ENCODE measurements around the gene PAFAH1B2. TPM values are rescaled to one million over a fixed set of nuclear protein-coding genes. Genes with fewer than 3 reads are reported as not detected.
"Not testable (repeated sequence)": the region's sequence is repeated elsewhere in the genome, so short reads cannot be mapped to it uniquely, and the experiment has no call there.

The PAFAH1B2 gene
- total RNA-seq, 1 donor from 2014 or later = 72.3 TPM

- Mint-ChIP-seq H3K4me3 (ENCODE audit: low read depth) (no peak overlapping the region), H3K27ac (no peak overlapping the region), H3K36me3 (ENCODE audit: low read depth) (no peaks in the 10 kb centered on the region), H3K9me3 (no peaks in the 10 kb centered on the region), H3K4me1 (ENCODE audit: low read depth) (no peaks in the 10 kb centered on the region), H3K27me3 (ENCODE audit: low read depth) (no peaks in the 10 kb centered on the region)
- DNase-seq (ENCODE audit: low spot score) = no peak
- intact Hi-C loops (cut with micrococcal nuclease) = loop anchor here (2.0 kb wide), 1 partner anchor 375 kb away; no protein-coding TSS in a partner anchor
Measured at GRCh38 chr11:117107701-117108590, 36.1 kb upstream of the PAFAH1B2 start.

- no peaks in the 10 kb centered on the region for H3K4me1 Mint-ChIP-seq (ENCODE audit: low read depth)
- no peaks in the 10 kb centered on the region for H3K9me3 Mint-ChIP-seq
- H3K4me3 Mint-ChIP-seq (ENCODE audit: low read depth) = no peak overlapping the region
- DNase-seq (ENCODE audit: low spot score) = no peak
- no peaks in the 10 kb centered on the region for H3K36me3 Mint-ChIP-seq (ENCODE audit: low read depth)
- H3K27ac Mint-ChIP-seq = no peak overlapping the region
- H3K27me3 Mint-ChIP-seq (ENCODE audit: low read depth) = no peaks in the 10 kb centered on the region
- intact Hi-C loops (cut with micrococcal nuclease) = no loop called here
Measured at GRCh38 chr11:117110294-117110950, 33.7 kb upstream of the PAFAH1B2 start.

GRCh38 chr11:117112497-117112896, 31.6 kb upstream of the PAFAH1B2 start:
- intact Hi-C loops (cut with micrococcal nuclease); H3K27me3 Mint-ChIP-seq (ENCODE audit: low read depth); H3K4me1 Mint-ChIP-seq (ENCODE audit: low read depth); DNase-seq (ENCODE audit: low spot score); H3K4me3 Mint-ChIP-seq (ENCODE audit: low read depth); H3K36me3 Mint-ChIP-seq (ENCODE audit: low read depth); H3K9me3 Mint-ChIP-seq; H3K27ac Mint-ChIP-seq: not testable (repeated sequence)

GRCh38 chr11:117112939-117113338, 31.1 kb upstream of the PAFAH1B2 start:
- H3K27ac Mint-ChIP-seq; H3K9me3 Mint-ChIP-seq; DNase-seq (ENCODE audit: low spot score); H3K27me3 Mint-ChIP-seq (ENCODE audit: low read depth); H3K4me3 Mint-ChIP-seq (ENCODE audit: low read depth); intact Hi-C loops (cut with micrococcal nuclease); H3K4me1 Mint-ChIP-seq (ENCODE audit: low read depth); H3K36me3 Mint-ChIP-seq (ENCODE audit: low read depth): not testable (repeated sequence)

- H3K27ac Mint-ChIP-seq = no peak overlapping the region
- no peaks in the 10 kb centered on the region for H3K9me3 Mint-ChIP-seq
- H3K27me3 Mint-ChIP-seq (ENCODE audit: low read depth) = no peaks in the 10 kb centered on the region
- intact Hi-C loops (cut with micrococcal nuclease) = no loop called here
- no peaks in the 10 kb centered on the region for H3K4me1 Mint-ChIP-seq (ENCODE audit: low read depth)
- no peak overlapping the region for H3K4me3 Mint-ChIP-seq (ENCODE audit: low read depth)
- DNase-seq (ENCODE audit: low spot score) = no peak
- no peaks in the 10 kb centered on the region for H3K36me3 Mint-ChIP-seq (ENCODE audit: low read depth)
Measured at GRCh38 chr11:117117681-117118080, 26.4 kb upstream of the PAFAH1B2 start.

GRCh38 chr11:117121176-117121575, 22.9 kb upstream of the PAFAH1B2 start:
- DNase-seq (ENCODE audit: low spot score) = no peak
- H3K4me1 Mint-ChIP-seq (ENCODE audit: low read depth) = no peaks in the 10 kb centered on the region
- H3K4me3 Mint-ChIP-seq (ENCODE audit: low read depth) = no peak overlapping the region
- intact Hi-C loops (cut with micrococcal nuclease) = no loop called here
- no peaks in the 10 kb centered on the region for H3K36me3 Mint-ChIP-seq (ENCODE audit: low read depth)
- no peak overlapping the region for H3K27ac Mint-ChIP-seq
- no peaks in the 10 kb centered on the region for H3K9me3 Mint-ChIP-seq
- peaks cover 12% of the 10 kb centered on the region for H3K27me3 Mint-ChIP-seq (ENCODE audit: low read depth)

GRCh38 chr11:117122556-117122955, 21.5 kb upstream of the PAFAH1B2 start:
- Mint-ChIP-seq H3K27ac (no peak overlapping the region), H3K9me3 (no peaks in the 10 kb centered on the region), H3K4me3 (ENCODE audit: low read depth) (no peak overlapping the region), H3K27me3 (ENCODE audit: low read depth) (peaks cover 15% of the 10 kb centered on the region), H3K36me3 (ENCODE audit: low read depth) (no peaks in the 10 kb centered on the region), H3K4me1 (ENCODE audit: low read depth) (no peaks in the 10 kb centered on the region)
- DNase-seq (ENCODE audit: low spot score) = no peak
- intact Hi-C loops (cut with micrococcal nuclease) = no loop called here

- H3K9me3 Mint-ChIP-seq = no peaks in the 10 kb centered on the region
- H3K36me3 Mint-ChIP-seq (ENCODE audit: low read depth) = no peaks in the 10 kb centered on the region
- no peak for DNase-seq (ENCODE audit: low spot score)
- intact Hi-C loops (cut with micrococcal nuclease) = no loop called here
- H3K27me3 Mint-ChIP-seq (ENCODE audit: low read depth) = peaks cover 17% of the 10 kb centered on the region
- H3K27ac Mint-ChIP-seq = no peak overlapping the region
- no peaks in the 10 kb centered on the region for H3K4me1 Mint-ChIP-seq (ENCODE audit: low read depth)
- no peak overlapping the region for H3K4me3 Mint-ChIP-seq (ENCODE audit: low read depth)
Measured at GRCh38 chr11:117126223-117126965, 17.7 kb upstream of the PAFAH1B2 start.

GRCh38 chr11:117127171-117127901, 16.8 kb upstream of the PAFAH1B2 start:
- H3K4me3 Mint-ChIP-seq (ENCODE audit: low read depth) = no peak overlapping the region
- H3K4me1 Mint-ChIP-seq (ENCODE audit: low read depth) = no peaks in the 10 kb centered on the region
- no peak for DNase-seq (ENCODE audit: low spot score)
- no peaks in the 10 kb centered on the region for H3K9me3 Mint-ChIP-seq
- H3K27me3 Mint-ChIP-seq (ENCODE audit: low read depth) = peaks cover 17% of the 10 kb centered on the region
- no peaks in the 10 kb centered on the region for H3K36me3 Mint-ChIP-seq (ENCODE audit: low read depth)
- no peak overlapping the region for H3K27ac Mint-ChIP-seq
- intact Hi-C loops (cut with micrococcal nuclease) = no loop called here

- Mint-ChIP-seq H3K4me3 (ENCODE audit: low read depth) (no peak overlapping the region), H3K27me3 (ENCODE audit: low read depth) (peaks cover 15% of the 10 kb centered on the region), H3K27ac (no peak overlapping the region), H3K36me3 (ENCODE audit: low read depth) (no peaks in the 10 kb centered on the region), H3K9me3 (no peaks in the 10 kb centered on the region), H3K4me1 (ENCODE audit: low read depth) (peaks cover 2% of the 10 kb centered on the region)
- intact Hi-C loops (cut with micrococcal nuclease) = no loop called here
- no peak for DNase-seq (ENCODE audit: low spot score)
Measured at GRCh38 chr11:117128289-117128688, 15.8 kb upstream of the PAFAH1B2 start.

- peaks cover 11% of the 10 kb centered on the region for H3K27me3 Mint-ChIP-seq (ENCODE audit: low read depth)
- H3K36me3 Mint-ChIP-seq (ENCODE audit: low read depth); H3K9me3 Mint-ChIP-seq; H3K4me3 Mint-ChIP-seq (ENCODE audit: low read depth); H3K27ac Mint-ChIP-seq; H3K4me1 Mint-ChIP-seq (ENCODE audit: low read depth); DNase-seq (ENCODE audit: low spot score): not testable (repeated sequence)
- intact Hi-C loops (cut with micrococcal nuclease) = loop anchor here (5.0 kb wide), 1 partner anchor 77 kb away; no protein-coding TSS in a partner anchor
Measured at GRCh38 chr11:117130396-117130795, 13.7 kb upstream of the PAFAH1B2 start.

- Mint-ChIP-seq H3K4me3 (ENCODE audit: low read depth) (no peak overlapping the region), H3K9me3 (no peaks in the 10 kb centered on the region), H3K36me3 (ENCODE audit: low read depth) (no peaks in the 10 kb centered on the region), H3K27me3 (ENCODE audit: low read depth) (peaks cover 11% of the 10 kb centered on the region), H3K27ac (no peak overlapping the region), H3K4me1 (ENCODE audit: low read depth) (peaks cover 2% of the 10 kb centered on the region)
- intact Hi-C loops (cut with micrococcal nuclease) = loop anchor here (5.0 kb wide), 1 partner anchor 76 kb away; no protein-coding TSS in a partner anchor
- DNase-seq (ENCODE audit: low spot score) = no peak
Measured at GRCh38 chr11:117130879-117131278, 13.2 kb upstream of the PAFAH1B2 start.

All from activated T-helper 2 cell treated with anti-CD3 and anti-CD28 coated beads, Interferon-gamma antibody, Interleukin-2, Interleukin-4, amounts not matched to agents 10 μg/mL and 5 μg/mL and 100 μg/mL, durations not matched to agents 14 hours and 24 hours and 36 hours (primary cell).